AG04450 (cell line): ENCODE data around the gene ARHGAP12. TPM values are rescaled to one million over a fixed set of nuclear protein-coding genes. Genes with fewer than 3 reads are reported as not detected.

Source experiments
- CTCF ChIA-PET: fragments of 300-600, 350-600 bp; formaldehyde crosslinking; extraction: SDS; loops from one replicate; lab custom pipeline; 2022; ENCODE audit warnings: antibody characterized with exemption, inconsistent platforms; lab: Charles Lee
- POLR2A ChIA-PET: fragments of 350-600 bp; formaldehyde crosslinking; extraction: SDS; loops from one replicate; lab custom pipeline; 2021; ENCODE audit warnings: antibody characterized with exemption, inconsistent platforms; lab: Yijun Ruan, JAX
- DNase-seq: peaks from one replicate; pipeline ENCODE4 v3.0.0-alpha.2; 2011; ENCODE audit warnings: low read depth, low spot score
- H3K27ac ChIP-seq: one replicate; pipeline ENCODE4 v1.5.1; 2012; ENCODE audit warnings: low read depth, low read length, control low read depth
- H3K27me3 ChIP-seq: one replicate; pipeline ENCODE4 v1.6.0; 2012; ENCODE audit warnings: low read length; ENCODE audit not compliant: control insufficient read depth, insufficient read depth
- H3K4me3 ChIP-seq: 2 replicates; pipeline ENCODE4 v1.5.1; 2011; ENCODE audit warnings: mild to moderate bottlenecking, low read depth, low read length, control low read depth
- H3K9me3 ChIP-seq: 2 replicates; pipeline ENCODE4 v1.5.1; 2012; ENCODE audit warnings: low read length; ENCODE audit not compliant: control insufficient read depth, insufficient read depth
- polyA plus RNA-seq: library from polyadenylated mRNA; depleted of rRNA; stranded (reverse); fragments of >200 nt; gene quantifications from 2 replicates; pipeline ENCODE4 v1.2.3, GENCODE V29; 2011
- TF ChIP-seq, protein P1 (sequence below): IDR thresholded peaks from 2 replicates; pipeline ENCODE4 v1.5.1; 2011; ENCODE audit warnings: low read depth, low read length, control low read depth, inconsistent platforms

Gene ARHGAP12
- polyA plus RNA-seq, 1 experiment, result 26.3 TPM

DNA sequence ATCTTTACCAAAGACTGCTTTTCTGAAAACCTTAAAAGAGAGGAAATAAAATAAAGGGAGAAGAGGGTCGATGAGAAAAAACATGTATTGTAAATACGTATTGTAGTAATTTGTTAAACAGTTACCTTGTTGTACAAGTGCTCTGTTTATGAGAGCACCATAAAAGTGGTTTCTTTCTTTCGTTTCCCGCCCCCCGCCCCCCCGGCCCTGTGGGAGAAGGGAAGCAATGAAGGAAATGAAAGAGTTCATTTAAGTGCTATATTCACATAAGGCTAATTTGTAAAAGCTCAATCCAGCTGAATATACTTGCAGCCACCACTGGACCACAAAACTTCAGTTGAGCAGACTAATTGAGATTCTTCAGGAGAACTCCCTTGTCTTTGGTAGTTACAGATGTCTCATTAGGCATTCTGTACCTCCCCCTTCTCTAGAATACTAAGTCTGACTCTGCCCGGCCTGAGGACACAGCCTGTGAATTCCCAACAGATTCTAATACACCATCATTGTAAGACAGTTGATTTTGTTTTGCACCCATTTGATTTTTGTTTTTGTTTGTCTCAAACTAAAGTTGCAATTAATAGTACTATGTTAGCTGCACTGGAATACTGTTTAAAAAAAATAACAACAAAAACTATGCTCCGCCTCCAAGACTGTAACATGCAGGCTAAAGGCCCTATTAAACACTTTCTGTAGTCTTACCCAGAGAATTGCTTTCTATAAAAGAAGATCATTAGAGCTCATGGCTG, 124.9 kb downstream of the ARHGAP12 start:
- DNase-seq, result no peak
- Histone ChIP-seq H3K27ac (no peak overlapping the region), H3K9me3 (no peaks in the 10 kb centered on the region), H3K27me3 (no peaks in the 10 kb centered on the region), H3K4me3 (no peak overlapping the region)
- TF ChIP-seq, protein P1, sequence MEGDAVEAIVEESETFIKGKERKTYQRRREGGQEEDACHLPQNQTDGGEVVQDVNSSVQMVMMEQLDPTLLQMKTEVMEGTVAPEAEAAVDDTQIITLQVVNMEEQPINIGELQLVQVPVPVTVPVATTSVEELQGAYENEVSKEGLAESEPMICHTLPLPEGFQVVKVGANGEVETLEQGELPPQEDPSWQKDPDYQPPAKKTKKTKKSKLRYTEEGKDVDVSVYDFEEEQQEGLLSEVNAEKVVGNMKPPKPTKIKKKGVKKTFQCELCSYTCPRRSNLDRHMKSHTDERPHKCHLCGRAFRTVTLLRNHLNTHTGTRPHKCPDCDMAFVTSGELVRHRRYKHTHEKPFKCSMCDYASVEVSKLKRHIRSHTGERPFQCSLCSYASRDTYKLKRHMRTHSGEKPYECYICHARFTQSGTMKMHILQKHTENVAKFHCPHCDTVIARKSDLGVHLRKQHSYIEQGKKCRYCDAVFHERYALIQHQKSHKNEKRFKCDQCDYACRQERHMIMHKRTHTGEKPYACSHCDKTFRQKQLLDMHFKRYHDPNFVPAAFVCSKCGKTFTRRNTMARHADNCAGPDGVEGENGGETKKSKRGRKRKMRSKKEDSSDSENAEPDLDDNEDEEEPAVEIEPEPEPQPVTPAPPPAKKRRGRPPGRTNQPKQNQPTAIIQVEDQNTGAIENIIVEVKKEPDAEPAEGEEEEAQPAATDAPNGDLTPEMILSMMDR, result no peak
- ChIA-PET CTCF (no interaction called here), POLR2A (interaction anchor here (0.7 kb wide), 1 partner anchor 529 kb away, joined by 3 read pairs; no protein-coding TSS in a partner anchor)

DNA sequence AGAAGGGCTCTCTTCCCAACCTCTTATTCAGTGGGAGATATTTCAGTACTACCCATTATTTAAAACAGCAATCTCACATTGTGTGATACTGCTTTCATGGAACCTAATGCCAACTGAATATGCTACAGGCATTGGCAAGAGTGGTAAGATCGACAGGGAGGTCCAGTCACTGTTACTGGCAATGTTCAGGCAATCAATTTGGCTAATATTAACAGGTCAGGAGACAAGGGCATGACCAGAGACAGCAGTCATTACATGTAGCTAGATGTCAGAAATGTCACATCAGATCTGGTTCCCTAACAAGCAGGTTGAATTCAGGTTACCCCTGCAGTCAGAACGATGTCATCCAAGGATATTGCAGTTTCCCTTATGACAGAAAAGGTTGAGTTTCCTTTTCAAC, 129.4 kb downstream of the ARHGAP12 start:
- no peak for DNase-seq
- ChIA-PET POLR2A (no interaction called here), CTCF (no interaction called here)
- H3K4me3 ChIP-seq, result no peak overlapping the region
- TF ChIP-seq, protein P1, result no peak
- no peaks in the 10 kb centered on the region for H3K27me3 ChIP-seq
- H3K27ac ChIP-seq, result no peak overlapping the region
- H3K9me3 ChIP-seq, result no peaks in the 10 kb centered on the region

DNA sequence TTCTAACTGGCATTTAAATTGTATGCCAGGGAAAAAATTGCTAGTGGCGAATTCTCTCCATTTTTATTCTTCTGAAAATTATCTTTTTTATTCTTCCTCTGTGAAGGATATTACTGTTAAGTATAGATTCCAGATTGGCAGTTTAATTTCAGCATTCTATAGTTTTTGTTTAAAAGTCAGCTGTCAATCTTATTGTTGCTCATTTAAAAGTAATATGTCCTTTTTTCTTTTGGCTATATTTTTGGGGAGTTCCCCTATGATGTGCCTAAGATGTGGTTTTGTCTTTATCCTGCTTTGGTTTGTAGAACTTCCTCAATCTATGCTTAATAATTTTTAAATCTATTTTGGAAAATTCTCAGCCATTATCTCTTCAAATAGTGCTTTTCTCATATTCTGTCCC, 135.9 kb downstream of the ARHGAP12 start:
- no peak overlapping the region for H3K4me3 ChIP-seq
- H3K9me3 ChIP-seq, result no peaks in the 10 kb centered on the region
- ChIA-PET POLR2A (no interaction called here), CTCF (no interaction called here)
- H3K27me3 ChIP-seq, result no peaks in the 10 kb centered on the region
- TF ChIP-seq, protein P1, result no peak
- no peak for DNase-seq
- no peak overlapping the region for H3K27ac ChIP-seq

DNA sequence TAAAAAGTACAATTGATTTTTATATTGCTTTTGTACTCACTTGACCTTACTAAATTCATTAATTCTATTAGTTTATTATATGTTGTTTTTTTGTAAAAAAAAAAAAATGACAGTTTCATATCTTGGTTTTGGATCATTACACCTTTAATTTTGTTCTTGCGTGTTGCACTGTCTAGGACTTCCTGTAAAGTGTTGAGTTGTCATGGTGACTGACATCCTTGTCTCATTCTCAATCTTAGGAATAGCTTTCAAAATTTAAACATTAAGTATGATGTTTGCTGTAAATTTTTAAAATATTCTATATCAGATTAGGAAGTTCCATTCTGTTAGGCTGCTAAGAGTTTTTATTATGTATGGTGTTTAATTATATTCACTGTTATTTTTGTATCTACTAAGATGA, 139.1 kb downstream of the ARHGAP12 start:
- POLR2A ChIA-PET, result no interaction called here
- H3K27me3 ChIP-seq, result no peaks in the 10 kb centered on the region
- TF ChIP-seq, protein P1, result no peak
- CTCF ChIA-PET, result interaction anchor here (0.6 kb wide), 1 partner anchor 1196 kb away, joined by 6 read pairs; no protein-coding TSS in a partner anchor
- H3K4me3 ChIP-seq, result no peak overlapping the region
- no peak overlapping the region for H3K27ac ChIP-seq
- no peaks in the 10 kb centered on the region for H3K9me3 ChIP-seq
- DNase-seq, result no peak

DNA sequence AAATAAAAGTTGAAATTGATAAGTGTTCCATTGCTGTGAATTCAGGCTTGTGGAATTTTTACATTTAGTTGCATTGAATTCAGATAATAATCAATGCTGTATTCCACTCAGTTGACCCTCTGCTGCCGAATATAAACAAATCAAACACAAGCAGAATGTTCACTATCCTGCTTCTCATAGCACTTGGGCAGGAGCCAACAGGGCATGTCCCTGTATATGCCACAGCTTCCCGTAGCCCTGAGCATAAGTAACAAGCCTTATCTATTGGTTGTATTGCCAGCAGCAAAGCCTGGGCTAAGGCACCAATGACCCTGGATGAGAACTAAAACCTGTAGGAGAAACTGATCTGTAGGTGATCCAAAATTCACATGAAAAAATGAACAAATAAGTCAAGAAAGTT, 145.9 kb downstream of the ARHGAP12 start:
- Histone ChIP-seq H3K9me3 (no peaks in the 10 kb centered on the region), H3K4me3 (no peak overlapping the region), H3K27ac (no peak overlapping the region), H3K27me3 (no peaks in the 10 kb centered on the region)
- CTCF ChIA-PET, result no interaction called here
- TF ChIP-seq, protein P1, result no peak
- POLR2A ChIA-PET, result no interaction called here
- DNase-seq, result no peak
